Epithelial cell of esophagus (primary cell): ENCODE data around the gene MIEN1.
A peak's percentile ranks its signal among the peaks of the same experiment; 100 is the strongest.

Experiments used
- DNase-seq: peaks from one replicate; pipeline ENCODE4 v3.0.0; 2010; ENCODE audit warnings: low read depth
- H3K4me3 ChIP-seq: 2 replicates; pipeline ENCODE4 v1.5.1; 2011; ENCODE audit warnings: mild to moderate bottlenecking, low read length, control low read depth
- TF ChIP-seq, protein P1 (sequence below): IDR thresholded peaks from 2 replicates; pipeline ENCODE4 v1.5.1; 2011; ENCODE audit warnings: low read depth, mild to moderate bottlenecking, low read length, control low read depth, inconsistent platforms; ENCODE audit not compliant: insufficient read depth; ENCODE audit errors: missing control alignments

The MIEN1 gene

GRCh38 chr17:39754958-39755553 lies 24.7 kb upstream of the MIEN1 start:
- peak overlapping the region; percentile 60 for H3K4me3 ChIP-seq
- TF ChIP-seq, protein P1, sequence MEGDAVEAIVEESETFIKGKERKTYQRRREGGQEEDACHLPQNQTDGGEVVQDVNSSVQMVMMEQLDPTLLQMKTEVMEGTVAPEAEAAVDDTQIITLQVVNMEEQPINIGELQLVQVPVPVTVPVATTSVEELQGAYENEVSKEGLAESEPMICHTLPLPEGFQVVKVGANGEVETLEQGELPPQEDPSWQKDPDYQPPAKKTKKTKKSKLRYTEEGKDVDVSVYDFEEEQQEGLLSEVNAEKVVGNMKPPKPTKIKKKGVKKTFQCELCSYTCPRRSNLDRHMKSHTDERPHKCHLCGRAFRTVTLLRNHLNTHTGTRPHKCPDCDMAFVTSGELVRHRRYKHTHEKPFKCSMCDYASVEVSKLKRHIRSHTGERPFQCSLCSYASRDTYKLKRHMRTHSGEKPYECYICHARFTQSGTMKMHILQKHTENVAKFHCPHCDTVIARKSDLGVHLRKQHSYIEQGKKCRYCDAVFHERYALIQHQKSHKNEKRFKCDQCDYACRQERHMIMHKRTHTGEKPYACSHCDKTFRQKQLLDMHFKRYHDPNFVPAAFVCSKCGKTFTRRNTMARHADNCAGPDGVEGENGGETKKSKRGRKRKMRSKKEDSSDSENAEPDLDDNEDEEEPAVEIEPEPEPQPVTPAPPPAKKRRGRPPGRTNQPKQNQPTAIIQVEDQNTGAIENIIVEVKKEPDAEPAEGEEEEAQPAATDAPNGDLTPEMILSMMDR: no peak
- DNase-seq: no peak

GRCh38 chr17:39754161-39754957 lies 24.0 kb upstream of the MIEN1 start:
- TF ChIP-seq, protein P1: peak; percentile 56
- peak overlapping the region; percentile 60 for H3K4me3 ChIP-seq
- DNase-seq: peak; percentile 65

DNA sequence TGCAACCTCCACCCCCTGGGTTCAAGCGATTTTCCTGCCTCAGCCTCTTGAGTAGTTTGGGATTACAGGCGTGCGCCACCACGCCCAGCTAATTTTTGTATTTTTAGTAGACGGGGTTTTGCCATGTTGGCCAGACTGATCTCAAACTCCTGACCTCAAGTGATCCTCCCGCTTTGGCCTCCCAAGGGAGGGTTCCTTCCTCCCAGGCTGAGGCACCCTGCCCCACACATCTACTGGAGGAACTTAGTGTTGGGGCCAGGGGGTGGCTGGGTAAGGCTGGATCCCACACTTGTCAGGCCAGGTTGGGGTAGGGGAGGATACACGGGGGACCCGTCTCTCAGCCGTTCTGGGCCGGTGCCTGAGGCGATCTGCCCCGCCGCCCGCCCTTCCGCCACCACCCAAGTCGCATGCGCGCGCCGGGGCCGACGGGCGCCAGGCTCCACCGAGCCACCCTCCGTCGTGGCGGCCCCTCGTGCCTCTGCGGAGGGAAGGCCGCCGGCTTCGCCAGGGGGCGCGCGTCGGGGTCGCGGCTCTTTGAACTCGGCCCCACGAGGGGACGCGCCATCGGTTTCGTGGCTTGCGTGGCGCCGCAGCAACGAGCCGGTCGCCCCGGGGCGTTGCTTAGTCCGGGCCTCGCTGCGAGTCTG lies 23.3 kb upstream of the MIEN1 start:
- TF ChIP-seq, protein P1: no peak
- peak overlapping the region; percentile 60 for H3K4me3 ChIP-seq
- peak; percentile 13 for DNase-seq

- no peak for DNase-seq
- no peak overlapping the region for H3K4me3 ChIP-seq
- TF ChIP-seq, protein P1: no peak
These were observed 22.0 kb upstream of the MIEN1 start for GRCh38 chr17:39752241-39752881.

DNA sequence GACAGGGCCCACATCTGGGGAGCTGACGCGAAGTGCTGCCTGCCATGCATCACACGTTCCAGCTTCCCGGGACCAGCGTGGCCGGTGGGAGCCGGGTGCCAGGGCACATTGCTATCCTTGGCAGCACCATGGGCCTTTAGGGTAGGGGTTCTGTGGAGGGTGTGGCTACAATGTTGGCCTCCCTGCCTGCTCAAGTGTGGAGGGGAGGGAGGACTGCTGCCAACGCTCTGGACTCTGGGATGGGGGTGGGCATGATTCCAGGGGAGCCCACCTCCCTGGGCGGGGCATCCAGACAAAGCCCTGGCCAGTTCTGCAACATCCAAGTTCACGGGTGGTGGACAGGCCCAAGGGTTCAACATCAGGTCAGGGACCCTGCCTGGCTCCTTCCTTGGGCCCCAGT lies 21.3 kb upstream of the MIEN1 start:
- no peak for DNase-seq
- TF ChIP-seq, protein P1: no peak
- no peak overlapping the region for H3K4me3 ChIP-seq

GRCh38 chr17:39751016-39751543 lies 20.7 kb upstream of the MIEN1 start:
- TF ChIP-seq, protein P1: no peak
- DNase-seq: no peak
- H3K4me3 ChIP-seq: no peak overlapping the region
